IMR-90 (cell line): ENCODE measurements around the gene VASN.

Experiments used
- CHD1 ChIP-seq: IDR thresholded peaks from 2 replicates; pipeline ENCODE4 v1.6.1; 2012; ENCODE audit warnings: low read depth, low read length, improper control_type of control experiment
- CTCF ChIP-seq: conservative IDR thresholded peaks from 2 replicates; pipeline ENCODE4 v1.5.1; 2012; ENCODE audit warnings: mild to moderate bottlenecking, low read depth, low read length, improper control_type of control experiment
- POLR2A ChIP-seq: IDR thresholded peaks from 2 replicates; pipeline ENCODE4 v1.6.1; 2012; ENCODE audit warnings: mild to moderate bottlenecking, low read depth, low read length

DNA sequence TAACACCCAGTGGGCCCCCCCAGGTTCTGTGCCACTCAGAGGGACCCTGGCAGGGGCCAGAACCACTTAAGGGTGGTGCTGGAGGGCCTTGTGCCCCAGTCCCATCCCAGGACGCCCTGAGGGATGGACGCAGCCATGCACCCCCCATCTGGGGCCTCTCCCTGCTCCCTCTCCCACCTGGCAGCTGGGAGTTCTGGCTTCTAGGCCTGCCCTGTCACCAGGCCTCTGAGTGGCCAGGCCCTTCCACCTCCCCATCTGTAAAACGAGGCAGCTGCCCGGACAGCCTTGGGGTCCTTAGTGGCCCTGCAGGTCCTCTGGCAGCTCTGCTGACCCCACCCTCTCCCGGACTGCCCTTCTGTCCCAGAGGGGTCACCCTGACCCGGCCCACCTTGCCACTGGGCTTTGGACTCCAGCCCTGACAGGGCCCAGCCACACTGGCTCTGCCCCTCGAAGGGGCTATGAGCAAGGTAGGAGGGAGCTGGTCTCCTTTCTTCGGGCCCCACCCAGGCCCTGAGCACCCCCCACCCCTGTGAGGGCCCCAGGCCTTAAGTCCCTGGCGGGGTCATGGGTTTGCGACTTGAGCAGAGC lies 32.8 kb upstream of the VASN start:
- TF ChIP-seq CHD1: no peak
- TF ChIP-seq CTCF: no peak
- no peak for TF ChIP-seq POLR2A
